Effector memory CD8-positive, alpha-beta T cell (primary cell): ENCODE measurements around the gene PEX14.

Experiments
- ATAC-seq: fragments of 150-1000 bp; cut with Tn5 transposase; replicated peaks from 2 replicates; pipeline ENCODE4 v1.10.0; 2021; ENCODE audit warnings: mild to moderate bottlenecking, moderate library complexity
- DNase-seq, 3 experiments: peaks; one replicate each; pipeline ENCODE4 v3.0.0; 2021
- H3K27ac Mint-ChIP-seq, 2 donors: one replicate each; pipeline ENCODE4 v1.8.0; 2022; ENCODE audit warnings: mild to moderate bottlenecking in 2 of 2, mixed read lengths in 2 of 2, moderate library complexity in 2 of 2
- H3K27me3 Mint-ChIP-seq, 2 donors: one replicate each; pipeline ENCODE4 v1.8.0; 2022; ENCODE audit warnings: mixed read lengths in 2 of 2
- H3K36me3 Mint-ChIP-seq: one replicate; pipeline ENCODE4 v1.8.0; 2022; ENCODE audit warnings: mild to moderate bottlenecking, moderate library complexity, mixed read lengths; ENCODE audit not compliant: insufficient read depth
- H3K4me1 Mint-ChIP-seq, 2 donors: one replicate each; pipeline ENCODE4 v1.8.0; 2022; ENCODE audit warnings: low read depth in 2 of 2, mixed read lengths in 2 of 2
- H3K4me3 Mint-ChIP-seq, 2 donors: one replicate each; pipeline ENCODE4 v1.8.0; 2022; ENCODE audit warnings: mild to moderate bottlenecking in 2 of 2, mixed read lengths in 2 of 2, moderate library complexity in 2 of 2
- H3K9me3 Mint-ChIP-seq, 2 donors: one replicate each; pipeline ENCODE4 v1.8.0; 2022; ENCODE audit warnings: mixed read lengths in 2 of 2

Gene PEX14

GRCh38 chr1:10612436-10613160, 137.8 kb downstream of the PEX14 start:
- Mint-ChIP-seq H3K36me3 (peaks cover 2% of the 10 kb centered on the region), H3K9me3 (no peaks in the 10 kb centered on the region), H3K4me1 (peaks cover 1 to 7% of the 10 kb centered on the region in 2 donors), H3K4me3 (no peak overlapping the region), H3K27me3 (no peaks in the 10 kb centered on the region), H3K27ac (no peak overlapping the region)
- no peak for ATAC-seq
- no peak for DNase-seq

GRCh38 chr1:10613340-10613739, 138.6 kb downstream of the PEX14 start:
- Mint-ChIP-seq H3K4me1 (peaks cover 1 to 7% of the 10 kb centered on the region in 2 donors), H3K4me3 (no peak overlapping the region), H3K27ac (peak overlapping the region in 1 of 2 donors; percentile 18), H3K27me3 (no peaks in the 10 kb centered on the region), H3K9me3 (no peaks in the 10 kb centered on the region), H3K36me3 (peaks cover 2% of the 10 kb centered on the region)
- DNase-seq (no peak), ATAC-seq (no peak)

GRCh38 chr1:10613861-10614260, 139.1 kb downstream of the PEX14 start:
- Mint-ChIP-seq H3K4me3 (no peak overlapping the region), H3K27ac (peak overlapping the region in 1 of 2 donors; percentile 39), H3K36me3 (peaks cover 2% of the 10 kb centered on the region)

GRCh38 chr1:10614377-10615225, 139.9 kb downstream of the PEX14 start:
- ATAC-seq (no peak), DNase-seq (no peak)
- H3K27ac Mint-ChIP-seq: peak overlapping the region; percentile 11 to 39
- H3K9me3 Mint-ChIP-seq: no peaks in the 10 kb centered on the region
- no peaks in the 10 kb centered on the region for H3K27me3 Mint-ChIP-seq
- peaks cover 1 to 7% of the 10 kb centered on the region in 2 donors for H3K4me1 Mint-ChIP-seq
- peaks cover 2% of the 10 kb centered on the region for H3K36me3 Mint-ChIP-seq
- H3K4me3 Mint-ChIP-seq: no peak overlapping the region

More at GRCh38 chr1:10613861-10614260, 139.1 kb downstream of the PEX14 start:
- H3K27me3 Mint-ChIP-seq: no peaks in the 10 kb centered on the region
- H3K9me3 Mint-ChIP-seq: no peaks in the 10 kb centered on the region
- H3K4me1 Mint-ChIP-seq: peaks cover 1 to 7% of the 10 kb centered on the region in 2 donors
- DNase-seq (no peak), ATAC-seq (no peak)

DNA sequence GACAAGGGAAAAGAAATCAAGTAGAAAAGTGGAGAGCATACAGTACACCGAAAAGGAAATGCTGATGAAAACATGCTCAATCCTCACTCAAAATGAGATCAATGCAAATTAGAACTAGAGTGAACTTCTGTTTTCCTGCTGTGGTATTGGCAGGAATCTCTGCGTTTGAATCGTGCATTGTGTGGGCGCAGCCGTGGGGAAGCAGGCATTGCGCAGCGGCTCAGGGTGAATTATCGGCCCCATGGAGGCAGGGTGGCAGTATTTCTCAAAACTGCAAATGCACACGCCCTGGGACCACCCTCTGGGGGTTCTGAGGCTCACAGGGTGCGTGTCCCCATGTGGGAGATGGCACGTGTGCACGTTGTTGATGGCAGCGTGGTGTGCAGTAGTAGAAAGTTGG, 140.6 kb downstream of the PEX14 start:
- Mint-ChIP-seq H3K9me3 (no peaks in the 10 kb centered on the region), H3K36me3 (peaks cover under 1% of the 10 kb centered on the region), H3K27ac (no peak overlapping the region), H3K27me3 (no peaks in the 10 kb centered on the region), H3K4me1 (peaks cover 1 to 7% of the 10 kb centered on the region in 2 donors), H3K4me3 (no peak overlapping the region)
- ATAC-seq (no peak), DNase-seq (no peak)

- Mint-ChIP-seq H3K4me3 (no peak overlapping the region), H3K4me1 (peaks cover 1 to 3% of the 10 kb centered on the region in 2 donors), H3K9me3 (no peaks in the 10 kb centered on the region), H3K27me3 (no peaks in the 10 kb centered on the region), H3K36me3 (peaks cover 6% of the 10 kb centered on the region), H3K27ac (no peak overlapping the region)
- DNase-seq: no peak
- no peak for ATAC-seq
Observed at GRCh38 chr1:10615932-10616671, 141.4 kb downstream of the PEX14 start.

DNA sequence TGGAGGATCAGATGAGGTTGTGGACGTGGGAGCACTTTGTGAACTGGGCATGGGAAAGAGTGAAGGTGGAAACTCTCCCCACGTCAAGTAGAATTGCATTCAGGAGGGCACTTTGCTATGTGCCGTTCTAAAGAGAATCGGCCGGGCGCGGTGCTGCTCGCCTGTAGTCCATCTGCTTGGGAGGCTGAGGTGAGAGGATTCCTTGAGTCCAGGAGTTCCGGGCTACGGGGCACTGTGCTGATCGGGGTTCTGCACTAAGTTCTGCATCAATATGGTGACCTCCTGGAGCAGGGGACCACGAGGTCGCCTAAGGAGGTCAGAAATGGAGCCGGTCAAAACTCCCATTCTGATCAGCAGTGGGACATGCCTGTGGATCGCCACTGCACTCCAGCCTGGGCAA, 141.9 kb downstream of the PEX14 start:
- H3K9me3 Mint-ChIP-seq: no peaks in the 10 kb centered on the region
- DNase-seq: no peak
- H3K36me3 Mint-ChIP-seq: peaks cover 9% of the 10 kb centered on the region
- ATAC-seq: no peak
- H3K27me3 Mint-ChIP-seq: no peaks in the 10 kb centered on the region
- peaks cover 1 to 3% of the 10 kb centered on the region in 2 donors for H3K4me1 Mint-ChIP-seq
- no peak overlapping the region for H3K4me3 Mint-ChIP-seq
- H3K27ac Mint-ChIP-seq: peak overlapping the region in 1 of 2 donors; percentile 9

GRCh38 chr1:10617318-10617717, 142.6 kb downstream of the PEX14 start:
- Mint-ChIP-seq H3K9me3 (no peaks in the 10 kb centered on the region), H3K4me1 (peaks cover 1 to 3% of the 10 kb centered on the region in 2 donors), H3K36me3 (peaks cover 9% of the 10 kb centered on the region), H3K4me3 (no peak overlapping the region), H3K27me3 (no peaks in the 10 kb centered on the region), H3K27ac (peak overlapping the region in 1 of 2 donors; percentile 9)
- DNase-seq (no peak), ATAC-seq (no peak)

DNA sequence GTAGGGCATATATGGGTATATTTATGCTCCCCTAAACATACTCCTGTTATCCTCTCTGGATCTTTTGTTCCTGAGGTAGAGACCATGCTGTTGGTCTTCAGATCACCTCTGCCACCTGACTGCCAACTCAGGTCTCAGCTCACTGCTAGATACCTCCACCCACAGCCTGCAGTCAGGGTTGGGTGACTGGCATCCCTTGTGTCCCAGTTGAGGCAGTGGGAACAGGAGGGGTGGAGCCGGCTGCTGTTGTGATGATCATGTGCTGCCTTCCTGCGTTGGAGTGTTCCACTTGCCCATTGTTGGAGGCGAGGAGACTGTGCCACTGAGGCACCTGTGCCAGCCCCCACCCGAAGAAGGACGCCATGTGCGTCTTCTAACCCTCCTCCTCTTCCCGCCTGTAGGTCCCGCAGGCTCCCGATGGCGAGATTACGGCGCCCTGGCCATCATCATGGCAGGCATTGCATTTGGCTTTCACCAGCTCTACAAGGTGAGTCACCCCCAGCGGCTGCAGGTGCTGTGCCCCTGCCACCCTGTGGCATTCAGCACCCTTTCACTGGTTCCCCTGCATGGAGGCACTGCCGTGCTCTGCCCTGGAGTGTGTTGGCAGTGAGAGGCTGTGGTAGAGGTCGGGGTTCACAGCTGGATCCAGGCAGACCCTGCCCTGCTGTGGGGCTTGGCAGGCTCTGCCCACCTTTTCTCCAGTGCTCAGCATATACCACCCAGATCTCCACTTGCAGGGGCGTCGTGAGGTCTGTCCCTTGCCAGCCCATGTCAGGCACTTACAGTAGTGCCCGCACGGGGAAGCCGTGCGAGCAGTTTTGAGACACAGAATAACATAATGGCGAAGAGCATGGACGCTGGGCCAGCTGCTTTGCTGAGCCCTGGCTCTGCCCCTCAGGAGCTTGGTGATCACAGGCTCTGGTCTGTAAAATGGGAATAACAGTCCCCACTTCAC, 143.5 kb downstream of the PEX14 start:
- DNase-seq: no peak
- H3K27ac Mint-ChIP-seq: peak overlapping the region in 1 of 2 donors; percentile 58

DNA sequence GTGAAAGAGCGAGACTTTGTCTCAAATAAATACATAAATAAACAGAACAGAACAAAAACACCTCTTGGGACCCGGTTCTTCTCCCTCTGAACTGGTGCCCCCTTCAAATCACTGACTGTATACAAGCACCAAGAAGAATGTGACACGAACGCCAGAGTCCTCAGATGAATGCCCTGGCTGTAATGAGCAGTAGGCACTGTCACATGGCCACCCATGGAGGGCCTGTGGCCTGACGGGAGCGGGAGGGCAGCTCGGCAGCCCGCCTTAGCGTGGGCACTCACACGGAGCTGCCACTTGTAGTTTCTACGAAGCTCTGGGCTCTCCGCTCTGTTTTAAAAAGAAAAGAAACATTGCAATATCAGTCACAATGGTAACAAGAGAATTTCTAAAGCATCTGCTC, 146.0 kb downstream of the PEX14 start:
- DNase-seq: no peak
- H3K36me3 Mint-ChIP-seq: peaks cover 15% of the 10 kb centered on the region
- H3K4me1 Mint-ChIP-seq: no peaks in the 10 kb centered on the region
- no peaks in the 10 kb centered on the region for H3K27me3 Mint-ChIP-seq
- no peak overlapping the region for H3K27ac Mint-ChIP-seq
- ATAC-seq: no peak
- H3K9me3 Mint-ChIP-seq: no peaks in the 10 kb centered on the region
- no peak overlapping the region for H3K4me3 Mint-ChIP-seq

More for the DNA sequence above, 143.5 kb downstream of the PEX14 start:
- no peak for ATAC-seq
- H3K9me3 Mint-ChIP-seq: no peaks in the 10 kb centered on the region
- H3K27me3 Mint-ChIP-seq: no peaks in the 10 kb centered on the region
- peaks cover 15% of the 10 kb centered on the region for H3K36me3 Mint-ChIP-seq
- peaks cover 1 to 3% of the 10 kb centered on the region in 2 donors for H3K4me1 Mint-ChIP-seq
- H3K4me3 Mint-ChIP-seq: no peak overlapping the region

DNA sequence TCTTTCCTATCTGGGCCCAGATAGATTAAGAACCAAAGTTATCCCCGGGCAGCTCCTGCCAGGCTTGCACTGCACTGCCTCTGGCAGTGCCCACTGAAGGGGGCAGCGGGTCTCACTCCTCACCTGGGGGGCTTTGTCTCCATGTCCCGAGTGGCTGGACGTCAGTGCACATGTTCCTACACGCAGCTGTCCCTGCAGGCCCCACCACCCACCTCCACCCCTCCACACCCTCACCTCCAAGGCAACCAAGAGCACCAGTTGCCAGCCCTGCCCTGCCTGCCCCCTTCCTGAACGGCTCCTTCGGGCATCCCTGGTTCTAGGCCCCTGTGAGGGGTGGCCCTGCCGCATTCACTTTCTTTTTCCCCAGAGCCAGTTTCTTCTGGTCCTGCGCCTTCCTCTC, 147.2 kb downstream of the PEX14 start:
- H3K4me3 Mint-ChIP-seq: no peak overlapping the region
- DNase-seq (no peak), ATAC-seq (no peak)
- H3K27ac Mint-ChIP-seq: peak overlapping the region in 1 of 2 donors; percentile 30
- no peaks in the 10 kb centered on the region for H3K9me3 Mint-ChIP-seq
- H3K36me3 Mint-ChIP-seq: peaks cover 15% of the 10 kb centered on the region
- no peaks in the 10 kb centered on the region for H3K27me3 Mint-ChIP-seq
- H3K4me1 Mint-ChIP-seq: no peaks in the 10 kb centered on the region

DNA sequence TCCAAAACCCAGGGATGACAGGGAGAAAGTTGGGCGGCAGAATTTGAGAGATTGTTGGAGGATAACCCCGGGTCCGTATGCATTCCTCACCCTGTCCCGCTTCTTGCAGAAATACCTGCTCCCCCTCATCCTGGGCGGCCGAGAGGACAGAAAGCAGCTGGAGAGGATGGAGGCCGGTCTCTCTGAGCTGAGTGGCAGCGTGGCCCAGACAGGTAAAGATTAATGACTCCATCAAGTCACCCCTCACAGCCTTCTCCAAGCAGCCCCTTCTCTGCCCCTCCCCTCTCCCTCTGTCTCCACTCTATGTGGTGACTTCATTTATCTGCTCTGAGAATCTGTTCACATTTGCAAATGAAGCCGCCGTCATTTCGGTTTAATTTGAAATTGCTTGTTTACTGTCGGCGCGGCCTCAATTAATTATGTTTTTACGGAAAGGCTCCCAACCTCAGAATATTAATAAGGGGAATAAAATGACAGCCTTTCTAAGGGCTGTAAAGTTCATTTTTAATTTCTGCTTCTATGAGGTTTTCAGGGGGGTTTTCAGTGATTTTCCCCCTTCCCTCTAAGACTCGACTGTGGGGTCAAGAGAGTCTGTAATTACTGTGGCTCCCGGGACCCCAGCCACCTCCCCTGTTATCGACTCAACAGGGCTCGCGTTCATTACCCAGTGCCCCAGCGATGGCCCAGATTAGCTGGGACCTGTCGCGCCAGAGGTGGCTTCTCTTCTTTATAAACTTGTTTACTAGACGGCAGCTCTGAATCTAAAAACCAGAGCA, 148.3 kb downstream of the PEX14 start:
- ATAC-seq (no peak), DNase-seq (no peak)
- H3K27ac Mint-ChIP-seq: no peak overlapping the region
- H3K27me3 Mint-ChIP-seq: no peaks in the 10 kb centered on the region
- peaks cover 15% of the 10 kb centered on the region for H3K36me3 Mint-ChIP-seq
- no peaks in the 10 kb centered on the region for H3K4me1 Mint-ChIP-seq
- H3K4me3 Mint-ChIP-seq: no peak overlapping the region
- no peaks in the 10 kb centered on the region for H3K9me3 Mint-ChIP-seq
